KBM-7 (cell line): Measurements from ENCODE around the gene SOCS6.
"Not testable (repeated sequence)": the region's sequence is repeated elsewhere in the genome, so short reads cannot be mapped to it uniquely, and the experiment has no call there.

Experiments
- DNase-seq: peaks from one replicate; pipeline ENCODE4 v3.0.0-alpha.2; 2015
- in situ Hi-C: fragments of 300-500 bp; cut with MboI; formaldehyde crosslinking; loops from 2 replicates; pipeline ENCODE4 v1.14.3; 2020; ENCODE audit warnings: low sequenced_read_pairs, low pct_unique_long_range_greater_than_20kb, mixed read lengths

The SOCS6 gene

GRCh38 chr18:70288851-70289328, at the start of gene SOCS6:
Gene SOCS6 (plus strand): TSS chr18:70289045. CDS start chr18:70324669, 35,624 bp downstream.
- DNase-seq = peak; percentile 69
- in situ Hi-C loops = no loop called here

- DNase-seq = no peak
- in situ Hi-C loops = no loop called here
Measured at GRCh38 chr18:70243131-70243929, 45.5 kb upstream of the SOCS6 start.

- peak; percentile 21 for DNase-seq
- in situ Hi-C loops = no loop called here
Measured at GRCh38 chr18:70246061-70246466, 42.8 kb upstream of the SOCS6 start.

- in situ Hi-C loops = no loop called here
- DNase-seq = no peak
Measured at GRCh38 chr18:70249118-70249517, 39.7 kb upstream of the SOCS6 start.

- in situ Hi-C loops, DNase-seq: not testable (repeated sequence)
Measured at GRCh38 chr18:70249861-70250260, 39.0 kb upstream of the SOCS6 start.

GRCh38 chr18:70250781-70251180, 38.1 kb upstream of the SOCS6 start:
- in situ Hi-C loops = no loop called here
- no peak for DNase-seq

- in situ Hi-C loops = no loop called here
Measured at GRCh38 chr18:70256184-70256583, 32.7 kb upstream of the SOCS6 start.

GRCh38 chr18:70256994-70257393, 31.9 kb upstream of the SOCS6 start:
- DNase-seq = no peak

More at GRCh38 chr18:70256184-70256583, 32.7 kb upstream of the SOCS6 start:
- no peak for DNase-seq

GRCh38 chr18:70258243-70258642, 30.6 kb upstream of the SOCS6 start:
- no peak for DNase-seq
- in situ Hi-C loops = no loop called here

More at GRCh38 chr18:70256994-70257393, 31.9 kb upstream of the SOCS6 start:
- in situ Hi-C loops = no loop called here

- DNase-seq = no peak
- in situ Hi-C loops = no loop called here
Measured at GRCh38 chr18:70260683-70261082, 28.2 kb upstream of the SOCS6 start.

GRCh38 chr18:70261141-70261788, 27.6 kb upstream of the SOCS6 start:
- DNase-seq = no peak
- in situ Hi-C loops = no loop called here

GRCh38 chr18:70263336-70263735, 25.5 kb upstream of the SOCS6 start:
- no peak for DNase-seq
- in situ Hi-C loops = no loop called here

GRCh38 chr18:70271742-70272141, 17.1 kb upstream of the SOCS6 start:
- DNase-seq = no peak
- in situ Hi-C loops = no loop called here

- in situ Hi-C loops = no loop called here
- no peak for DNase-seq
Measured at GRCh38 chr18:70273021-70273420, 15.8 kb upstream of the SOCS6 start.

GRCh38 chr18:70276416-70277191, 12.2 kb upstream of the SOCS6 start:
- DNase-seq = no peak
- in situ Hi-C loops = no loop called here

- no peak for DNase-seq
- in situ Hi-C loops = no loop called here
Measured at GRCh38 chr18:70279470-70279869, 9.4 kb upstream of the SOCS6 start.

- DNase-seq = no peak
Measured at GRCh38 chr18:70280007-70280925, 8.6 kb upstream of the SOCS6 start.

GRCh38 chr18:70284976-70285620, 3.7 kb upstream of the SOCS6 start:
- in situ Hi-C loops = no loop called here
- peak; percentile 82 for DNase-seq

More at GRCh38 chr18:70280007-70280925, 8.6 kb upstream of the SOCS6 start:
- in situ Hi-C loops = no loop called here
